GM18858 (cell line): Measurements from ENCODE around the gene GID8.

Experiments used
- ATAC-seq: cut with Tn5 transposase; IDR thresholded peaks from one replicate; pipeline ENCODE4 v1.9.1; 2021; ENCODE audit not compliant: unreplicated experiment

GID8 gene

DNA sequence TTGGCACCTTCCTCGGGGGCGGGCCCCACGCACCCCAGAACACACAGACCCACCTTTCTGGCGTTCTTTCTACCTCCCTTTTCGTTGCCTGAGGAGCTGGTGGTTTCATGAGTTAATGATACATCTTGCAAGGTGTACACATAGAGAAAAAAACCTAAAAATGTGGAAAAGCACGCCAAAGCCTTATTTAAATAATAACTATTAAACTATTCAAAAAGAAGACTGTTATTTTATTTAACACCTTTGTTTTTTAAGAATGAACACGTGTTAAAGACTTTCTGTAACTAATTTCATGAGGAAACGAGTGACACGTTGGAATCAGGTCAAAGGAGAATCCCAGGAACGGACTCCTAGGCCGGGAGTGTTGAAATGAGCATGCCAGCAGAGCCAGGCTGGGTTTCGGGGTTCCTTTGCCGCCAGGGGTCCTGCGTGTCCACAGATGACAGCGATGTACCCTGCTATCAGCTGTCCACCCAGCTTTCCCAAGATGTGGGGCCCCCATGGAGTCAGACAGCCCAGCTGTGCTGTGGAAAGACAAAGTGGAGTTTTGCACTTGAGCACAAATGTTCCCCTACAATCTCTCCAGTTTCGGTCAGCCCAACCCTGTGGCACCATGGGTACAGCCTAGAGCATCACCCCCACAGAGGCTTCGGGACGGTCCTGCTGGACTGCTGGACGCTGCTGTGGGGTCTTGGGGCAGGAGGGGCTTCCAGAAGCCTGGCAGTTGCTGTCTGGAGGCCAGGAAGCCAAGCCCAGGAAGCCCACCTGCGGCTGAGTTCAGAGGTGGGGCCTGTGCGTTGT, 30.6 kb downstream of the GID8 start:
- no peak for ATAC-seq

DNA sequence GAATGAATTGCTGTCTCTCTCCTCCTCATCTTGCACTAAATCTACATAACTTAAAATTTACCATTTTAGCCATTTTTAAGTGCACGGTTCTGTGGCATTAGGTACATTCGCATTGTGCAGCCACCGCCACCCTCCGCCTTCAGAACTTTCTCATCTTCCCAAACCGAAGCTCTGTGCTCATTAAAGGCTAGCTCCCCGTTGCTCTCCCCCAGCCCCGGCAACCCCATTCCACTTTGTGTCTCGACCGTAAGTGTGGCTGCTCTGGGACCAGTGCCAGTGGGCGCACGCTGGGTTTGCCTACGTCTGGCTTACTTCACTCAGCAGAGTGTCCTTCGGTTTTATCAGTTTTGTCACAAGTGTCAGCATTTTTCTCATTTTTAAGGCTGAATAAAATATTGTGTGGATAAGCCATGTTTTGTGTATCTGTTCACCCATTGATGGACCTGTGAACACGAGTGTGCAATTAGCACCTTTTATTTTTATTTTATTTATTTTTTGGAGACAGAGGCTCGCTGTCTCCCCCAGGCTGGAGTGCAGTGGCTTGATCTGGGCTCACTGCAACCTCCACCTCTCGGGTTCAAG, 31.3 kb downstream of the GID8 start:
- no peak for ATAC-seq

DNA sequence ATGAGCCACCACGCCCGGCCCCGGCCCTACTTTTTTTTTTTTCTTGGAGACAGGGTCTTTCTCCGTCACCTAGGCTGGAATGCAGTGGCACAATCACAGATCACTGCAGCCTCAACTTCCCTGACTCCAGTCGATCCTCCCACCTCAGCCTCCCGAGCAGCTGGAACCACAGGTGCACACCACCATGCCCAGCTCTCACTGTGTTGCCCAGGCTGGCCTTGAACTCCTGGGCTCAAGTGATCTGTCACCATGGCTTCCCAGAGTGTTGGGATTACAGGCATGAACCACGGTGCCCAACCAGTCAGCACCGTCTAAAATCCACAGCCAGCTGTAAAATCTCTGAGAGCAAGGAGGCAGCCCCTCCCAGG, 32.0 kb downstream of the GID8 start:
- no peak for ATAC-seq

DNA sequence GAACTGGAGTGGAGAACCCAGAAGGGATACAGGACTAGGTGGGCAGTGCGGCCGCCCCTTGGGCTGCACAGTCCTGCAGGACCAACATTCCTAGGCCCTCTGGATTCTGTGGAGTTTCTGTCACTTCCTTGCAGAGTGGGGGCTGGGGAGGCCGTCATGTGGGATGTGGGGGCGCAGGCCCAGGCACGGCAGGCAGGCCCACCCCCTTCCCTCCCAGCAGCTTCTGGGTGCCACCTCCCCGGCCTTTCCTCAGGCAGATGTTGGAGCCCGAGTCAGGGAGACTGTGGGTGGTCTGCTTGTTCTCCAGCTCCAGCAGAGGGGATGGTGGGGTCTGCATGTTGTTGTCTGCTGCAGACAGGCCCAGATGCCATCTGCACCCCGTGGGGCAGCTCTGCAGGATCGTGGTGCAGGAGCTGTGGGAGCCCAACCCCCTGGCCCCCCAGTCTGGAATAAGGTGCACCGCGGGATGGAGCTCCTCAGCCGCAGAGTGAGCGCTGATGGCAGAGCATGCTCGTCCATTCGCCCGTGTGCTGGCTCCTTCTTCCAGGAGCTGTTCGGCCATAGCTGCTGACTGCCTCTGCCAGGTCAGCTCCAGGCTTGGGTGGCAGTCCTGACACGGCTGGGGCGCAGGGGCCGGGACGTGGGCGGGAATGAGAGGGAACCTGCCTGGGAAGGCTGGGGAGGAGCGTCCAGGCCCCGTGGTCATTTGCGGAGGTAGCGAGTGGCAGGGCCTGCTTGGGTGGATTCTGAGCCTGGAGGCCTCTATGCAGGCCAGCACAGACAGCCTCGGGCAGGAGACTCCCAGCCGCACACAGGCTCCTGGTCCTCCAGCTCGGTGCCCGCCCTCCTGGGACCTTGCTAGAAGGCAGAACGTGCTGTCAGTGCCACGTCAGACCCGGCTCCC, 32.6 kb downstream of the GID8 start:
- ATAC-seq, result no peak

DNA sequence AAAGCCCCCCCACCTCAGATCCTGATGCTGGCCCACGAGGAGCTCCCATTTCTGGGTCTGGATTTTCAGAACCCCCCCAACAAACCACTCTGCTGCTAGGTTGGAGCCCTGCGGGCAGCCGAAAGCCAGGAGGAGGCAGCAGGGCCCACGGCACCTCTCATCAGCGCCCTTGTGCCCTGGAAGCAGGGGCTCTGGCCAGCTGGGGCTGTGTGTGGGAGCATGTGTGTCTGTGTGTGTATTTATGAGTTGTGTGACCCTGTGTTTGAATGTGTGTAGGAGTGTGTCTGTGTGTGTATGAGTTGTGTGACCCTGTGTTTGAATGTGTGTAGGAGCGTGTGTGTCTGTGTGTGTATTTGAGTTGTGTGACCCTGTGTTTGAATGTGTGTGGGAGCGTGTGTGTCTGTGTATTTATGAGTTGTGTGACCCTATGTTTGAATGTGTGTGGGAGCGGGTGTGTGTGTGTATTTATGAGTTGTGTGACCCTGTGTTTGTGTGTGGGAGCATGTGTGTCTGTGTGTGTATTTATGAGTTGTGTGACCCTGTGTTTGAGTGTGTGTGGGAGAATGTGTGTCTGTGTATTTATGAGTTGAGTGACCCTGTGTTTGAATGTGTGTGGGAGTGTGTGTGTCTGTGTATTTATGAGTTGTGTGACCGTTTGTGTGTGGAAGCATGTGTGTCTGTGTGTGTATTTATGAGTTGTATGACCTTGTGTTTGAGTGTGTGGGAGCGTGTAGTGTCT, 33.4 kb downstream of the GID8 start:
- no peak for ATAC-seq

DNA sequence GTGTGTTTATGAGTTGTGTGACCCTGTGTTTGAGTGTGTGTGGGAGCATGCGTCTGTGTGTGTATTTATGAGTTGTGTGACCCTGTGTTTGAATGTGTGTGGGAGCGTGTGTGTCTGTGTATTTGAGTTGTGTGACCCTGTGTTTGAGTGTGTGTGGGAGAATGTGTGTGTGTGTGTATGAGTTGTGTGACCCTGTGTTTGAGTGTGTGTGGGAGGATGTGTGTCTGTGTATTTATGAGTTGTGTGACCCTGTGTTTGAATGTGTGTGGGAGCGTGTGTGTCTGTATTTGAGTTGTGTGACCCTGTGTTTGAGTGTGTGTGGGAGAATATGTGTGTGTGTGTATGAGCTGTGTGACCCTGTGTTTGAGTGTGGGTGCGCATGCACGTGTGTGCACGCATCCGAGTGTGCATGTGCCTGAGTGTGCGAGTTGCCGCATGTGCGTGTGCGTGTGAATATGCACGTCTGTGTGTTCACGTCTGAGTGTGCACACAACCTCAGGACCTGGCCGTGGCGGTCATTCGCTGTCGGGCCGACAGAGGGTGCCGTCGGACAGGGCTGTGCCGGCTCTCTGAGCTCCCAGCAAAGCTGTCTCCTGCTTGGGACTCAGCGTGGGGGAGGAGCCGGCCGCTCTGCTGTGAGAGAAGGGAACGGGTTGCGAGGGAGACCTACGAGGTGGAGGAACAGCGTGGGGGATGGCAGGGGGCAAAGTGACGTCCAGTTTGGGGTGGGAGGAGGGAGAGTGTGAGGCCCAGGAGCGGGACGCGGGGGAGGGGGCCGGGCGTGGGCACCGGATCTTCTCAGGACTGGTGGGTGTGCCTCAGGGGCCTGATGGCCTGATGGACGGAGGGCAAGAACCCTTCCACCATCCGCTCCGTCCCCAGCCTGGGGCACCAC, 34.2 kb downstream of the GID8 start:
- no peak for ATAC-seq

DNA sequence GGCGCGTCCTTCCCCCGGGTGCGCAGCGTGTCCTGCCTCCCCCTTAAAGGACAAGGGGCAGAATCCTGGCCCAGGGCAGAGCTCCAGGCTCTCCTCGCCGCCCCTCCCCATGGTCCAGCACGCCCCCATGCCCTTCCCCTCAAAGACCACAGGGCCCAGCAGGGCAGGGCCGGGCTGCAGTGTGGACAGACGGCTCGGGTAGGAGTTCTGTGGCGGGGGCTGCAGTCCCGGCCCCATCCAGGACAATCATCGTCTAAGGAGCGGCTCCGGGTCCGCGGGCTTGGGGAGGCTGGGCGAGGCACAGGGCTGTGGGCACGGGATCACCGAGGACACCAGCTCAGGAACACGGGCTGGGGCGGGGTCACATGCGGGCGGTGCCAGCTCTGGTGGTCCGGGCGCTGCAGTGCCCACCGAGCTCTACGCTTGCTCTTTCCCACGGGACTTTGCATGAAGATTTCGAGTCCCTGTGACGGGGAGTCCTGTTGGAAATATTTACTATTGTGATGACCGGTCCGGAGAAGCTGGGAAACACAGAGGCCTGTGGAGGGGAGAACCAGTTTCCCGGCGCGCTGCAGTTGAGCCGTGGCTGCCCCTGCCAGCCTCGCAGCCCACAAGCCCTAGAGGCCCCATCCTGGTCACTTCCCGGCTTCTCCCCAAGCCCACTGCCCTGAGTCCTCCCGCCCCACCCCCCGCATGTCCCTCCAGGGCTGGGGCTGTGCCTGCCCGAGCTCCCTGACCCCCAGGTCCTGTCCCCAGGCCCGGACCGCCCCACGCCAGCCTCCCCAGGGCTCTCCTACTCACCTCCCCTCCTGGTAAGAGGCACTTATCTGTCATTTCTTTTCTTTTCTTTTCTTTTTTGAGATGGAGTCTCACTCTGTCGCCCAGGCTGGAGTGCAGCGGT, 35.1 kb downstream of the GID8 start:
- ATAC-seq, result no peak

DNA sequence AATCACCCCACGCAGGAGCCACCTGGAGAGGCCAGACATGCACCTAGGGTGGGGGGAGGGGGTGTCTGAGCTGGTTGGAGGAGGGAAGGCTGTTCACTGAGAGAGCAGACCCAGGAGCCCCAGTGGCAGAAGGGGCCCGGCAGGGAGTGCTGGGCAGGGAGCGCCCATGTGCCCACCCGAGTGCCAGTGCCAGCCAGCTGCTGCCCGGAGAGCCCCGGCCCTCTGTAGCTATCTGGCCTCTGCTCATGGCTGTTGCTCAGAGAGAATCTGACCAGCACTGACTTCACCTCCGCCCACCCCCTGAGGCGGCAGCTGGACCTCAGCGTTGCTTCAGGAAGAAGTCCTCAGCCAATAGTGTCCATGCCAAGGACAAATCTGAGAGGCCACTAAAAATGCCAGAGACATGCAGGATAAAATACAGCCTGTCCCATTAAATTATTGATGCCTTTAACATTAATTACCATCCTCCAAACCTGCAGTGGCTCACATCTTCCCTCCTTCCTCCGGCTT, 37.4 kb downstream of the GID8 start:
- no peak for ATAC-seq

DNA sequence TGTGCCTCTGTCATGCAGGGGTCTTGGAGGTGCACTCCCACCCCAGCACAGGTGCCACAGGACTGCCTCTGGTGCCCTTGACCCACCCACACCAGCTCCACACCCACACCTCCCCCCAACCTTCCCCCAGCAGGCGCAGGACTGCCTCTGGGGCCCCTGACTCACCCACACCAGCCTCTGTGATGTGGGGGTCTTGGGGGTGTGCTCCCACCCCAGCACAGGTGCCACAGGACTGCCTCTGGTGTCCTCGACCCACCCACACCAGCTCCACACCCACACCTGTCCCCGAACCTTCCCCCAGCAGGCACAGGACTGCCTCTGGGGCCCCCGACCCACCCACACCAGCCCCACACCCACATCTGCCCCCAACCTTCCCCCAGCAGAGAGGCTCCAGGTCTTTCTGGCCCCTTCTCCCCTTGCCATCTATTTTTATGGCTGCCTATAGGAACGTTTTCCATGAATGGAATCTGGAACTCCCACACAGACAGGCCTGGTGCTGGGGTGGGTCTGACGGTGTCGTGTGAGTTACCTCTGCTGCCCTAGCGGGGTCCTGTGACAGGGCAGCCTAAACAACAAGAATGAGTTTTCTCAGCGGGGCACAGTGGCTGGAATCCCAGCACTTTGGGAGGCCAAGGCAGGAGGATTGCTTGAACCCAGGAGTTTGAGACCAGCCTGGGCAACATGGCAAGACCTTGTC, 38.0 kb downstream of the GID8 start:
- no peak for ATAC-seq

DNA sequence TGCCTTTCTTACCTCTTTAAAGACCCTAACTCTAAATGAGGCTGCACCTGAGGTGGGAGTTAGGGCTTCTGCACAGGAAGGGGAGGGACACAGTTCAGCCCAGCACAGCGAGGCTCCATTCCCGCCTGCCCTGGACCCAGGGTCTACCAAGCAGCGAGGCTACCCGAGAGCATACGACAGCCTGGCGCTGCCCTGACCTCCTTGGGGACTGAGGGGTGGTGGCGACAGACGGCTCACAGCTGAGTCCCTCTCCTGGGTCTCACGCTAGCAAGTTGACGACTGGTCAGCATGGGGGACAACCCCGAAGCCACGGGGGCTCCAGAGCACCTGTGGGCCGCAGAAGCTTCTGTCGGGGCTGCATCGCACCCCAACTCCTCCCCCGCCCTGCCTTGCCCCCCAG, 38.9 kb downstream of the GID8 start:
- no peak for ATAC-seq

DNA sequence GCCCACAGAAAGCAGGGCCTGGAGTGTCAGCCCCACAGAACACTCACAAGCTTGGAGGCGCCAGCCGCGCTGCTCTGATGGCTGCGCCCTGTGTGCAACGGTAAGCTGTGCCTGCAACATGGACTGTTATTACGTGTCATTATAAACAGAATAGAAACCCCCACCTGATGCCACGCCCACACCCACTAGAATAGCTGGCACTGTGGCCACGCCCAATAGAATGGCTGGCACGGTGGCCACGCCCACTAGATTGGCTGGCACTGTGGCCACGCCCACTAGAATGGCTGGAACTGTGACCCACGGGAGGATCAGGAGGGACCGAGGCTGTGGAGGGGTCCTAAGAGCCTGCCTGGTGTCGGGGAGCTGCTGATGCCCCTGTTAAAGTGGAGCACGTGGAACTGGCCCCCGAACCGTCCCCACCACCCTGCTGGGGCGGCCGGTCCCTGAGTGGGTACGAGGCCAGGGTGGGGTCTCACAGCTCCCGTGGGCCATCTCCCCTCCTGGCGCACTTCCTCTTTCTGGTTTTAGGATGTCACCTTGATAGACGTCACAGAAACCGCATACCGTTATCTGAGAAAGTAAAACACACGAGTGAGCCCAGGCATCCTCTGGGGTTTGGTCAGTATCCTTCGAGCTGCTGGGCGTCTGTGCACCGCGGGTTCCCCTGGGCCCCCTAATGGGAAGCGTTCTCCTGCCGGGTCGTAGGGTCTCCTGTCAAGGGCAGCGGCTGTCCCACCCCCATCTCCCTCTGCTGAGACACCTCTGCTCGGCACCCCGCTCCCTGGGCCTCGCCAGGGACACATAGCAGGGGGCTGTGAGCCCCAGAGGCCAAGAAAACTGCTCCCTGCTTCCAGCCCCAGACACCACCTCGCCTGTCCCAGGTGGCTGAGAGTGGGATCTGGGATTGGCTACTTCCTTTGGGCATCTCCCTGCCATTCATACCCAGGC, 39.9 kb downstream of the GID8 start:
- ATAC-seq, result peak; percentile 48

DNA sequence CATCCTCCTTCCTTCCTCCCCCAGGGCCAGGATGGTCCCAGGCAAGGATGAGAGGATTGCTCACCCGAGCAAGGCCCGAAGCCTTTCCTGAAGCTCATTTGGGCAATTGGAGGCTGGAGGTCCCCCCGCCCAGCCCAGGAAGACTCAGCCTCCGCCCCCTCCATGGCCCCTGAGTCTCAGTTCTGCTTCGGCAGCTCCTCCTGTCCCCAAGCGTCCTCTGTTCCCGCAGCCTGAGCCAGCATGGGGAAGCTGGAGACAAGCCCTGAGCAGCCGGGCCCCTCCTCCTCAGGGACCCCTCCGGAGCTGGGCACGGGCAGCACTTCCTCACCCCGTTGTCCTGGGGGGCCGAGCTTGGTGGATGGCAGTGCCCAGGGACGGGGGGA, 40.6 kb downstream of the GID8 start:
- no peak for ATAC-seq

DNA sequence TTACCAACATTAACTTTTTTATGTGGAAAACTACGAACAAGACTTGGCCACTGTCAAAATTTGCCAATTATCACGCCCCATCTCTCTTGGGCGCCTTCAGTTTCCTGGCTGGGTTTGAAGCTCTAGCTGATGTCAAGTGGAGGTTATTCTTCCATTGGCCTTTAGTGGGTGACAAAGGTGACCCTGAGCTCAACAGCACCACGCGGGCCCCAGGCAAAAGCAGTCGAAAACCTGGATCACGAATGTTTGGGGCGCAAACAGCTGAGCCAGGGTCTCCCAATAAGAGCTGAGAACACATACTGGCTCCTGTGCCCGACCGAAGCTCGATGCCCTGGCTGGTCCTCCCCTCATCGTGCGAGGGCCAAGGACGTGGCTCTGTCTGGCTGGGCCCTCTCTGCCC, 41.4 kb downstream of the GID8 start:
- no peak for ATAC-seq

DNA sequence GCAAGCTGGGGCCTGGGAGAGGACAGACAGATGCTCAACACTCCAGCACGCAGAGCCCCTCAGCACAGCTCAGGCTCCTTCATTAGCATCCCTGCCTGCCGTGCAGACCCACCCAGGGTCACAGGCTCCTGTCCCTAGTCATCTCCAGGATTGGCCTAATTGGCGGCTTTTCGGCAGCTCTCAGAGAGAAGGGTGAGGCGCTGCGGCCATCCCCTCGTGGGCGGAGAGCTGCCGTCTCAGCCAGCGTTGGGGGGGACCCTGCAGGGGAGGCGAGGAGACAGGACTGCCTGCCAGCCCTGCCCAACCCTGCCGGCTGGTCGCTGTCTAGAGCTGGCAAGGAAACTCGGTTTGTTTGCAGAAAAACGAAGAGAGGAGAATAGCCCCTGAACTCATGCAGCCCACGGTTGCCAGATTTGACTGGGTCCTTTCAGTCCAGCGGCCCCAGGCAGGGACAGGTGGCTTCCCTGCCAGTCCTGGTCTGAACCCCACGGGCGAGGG, 42.0 kb downstream of the GID8 start:
- ATAC-seq, result no peak

DNA sequence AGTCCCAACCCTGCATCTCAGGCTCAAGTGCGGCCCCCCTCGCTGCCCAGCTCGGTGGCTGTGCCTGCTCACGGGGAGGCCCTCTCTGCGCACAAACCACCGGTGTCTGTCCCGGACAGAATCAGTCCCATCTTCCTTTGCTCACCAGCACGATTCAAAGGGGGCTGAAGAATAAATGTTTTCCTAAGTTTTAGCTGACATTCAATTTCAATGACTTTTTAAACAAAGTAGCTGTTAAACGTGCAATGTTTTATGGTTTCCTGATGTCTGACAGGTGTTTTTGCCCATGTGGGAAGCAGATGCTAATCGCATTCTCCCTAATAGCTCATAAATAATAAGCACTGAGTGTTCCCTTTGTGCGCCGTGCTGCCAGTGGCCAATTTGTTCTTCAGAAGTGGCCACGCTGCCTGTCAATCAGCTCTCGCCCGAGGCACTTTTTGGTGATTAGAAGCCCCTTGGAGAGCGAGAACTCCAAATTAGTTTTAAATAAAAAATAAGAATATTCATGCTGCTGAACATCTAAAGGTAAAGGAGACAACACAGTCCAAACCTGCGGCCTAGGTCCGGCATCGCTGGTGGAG, 42.5 kb downstream of the GID8 start:
- ATAC-seq, result no peak

DNA sequence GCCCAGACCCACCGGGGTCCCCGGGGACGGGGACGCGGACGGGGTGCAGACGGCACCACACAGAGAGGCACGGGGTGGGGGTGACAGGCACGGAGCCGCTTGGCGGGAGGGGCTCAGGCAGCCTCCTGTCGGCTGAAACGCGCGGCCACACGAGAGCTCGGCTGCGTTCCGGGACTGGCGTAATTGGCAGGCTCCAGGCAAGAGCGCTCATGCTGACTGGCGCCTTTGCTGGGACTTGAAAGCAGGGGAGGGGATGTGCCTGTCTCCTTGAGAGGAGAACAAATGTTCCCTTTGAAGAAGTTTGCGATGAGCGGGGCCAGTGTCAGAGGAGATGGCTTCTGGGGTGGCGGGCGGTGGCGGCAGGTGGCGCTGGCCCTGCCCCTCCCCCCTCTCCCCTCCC, 43.0 kb downstream of the GID8 start:
- ATAC-seq, result no peak
